GM20431 (cell line): ENCODE data around the gene LCP1.

Experiments
- in situ Hi-C: fragments of 300-500 bp; cut with MseI, MboI; formaldehyde crosslinking; loops from one replicate; pipeline ENCODE4 v1.15.0; 2020; ENCODE audit warnings: low sequenced_read_pairs; ENCODE audit not compliant: unreplicated experiment

LCP1 gene

DNA sequence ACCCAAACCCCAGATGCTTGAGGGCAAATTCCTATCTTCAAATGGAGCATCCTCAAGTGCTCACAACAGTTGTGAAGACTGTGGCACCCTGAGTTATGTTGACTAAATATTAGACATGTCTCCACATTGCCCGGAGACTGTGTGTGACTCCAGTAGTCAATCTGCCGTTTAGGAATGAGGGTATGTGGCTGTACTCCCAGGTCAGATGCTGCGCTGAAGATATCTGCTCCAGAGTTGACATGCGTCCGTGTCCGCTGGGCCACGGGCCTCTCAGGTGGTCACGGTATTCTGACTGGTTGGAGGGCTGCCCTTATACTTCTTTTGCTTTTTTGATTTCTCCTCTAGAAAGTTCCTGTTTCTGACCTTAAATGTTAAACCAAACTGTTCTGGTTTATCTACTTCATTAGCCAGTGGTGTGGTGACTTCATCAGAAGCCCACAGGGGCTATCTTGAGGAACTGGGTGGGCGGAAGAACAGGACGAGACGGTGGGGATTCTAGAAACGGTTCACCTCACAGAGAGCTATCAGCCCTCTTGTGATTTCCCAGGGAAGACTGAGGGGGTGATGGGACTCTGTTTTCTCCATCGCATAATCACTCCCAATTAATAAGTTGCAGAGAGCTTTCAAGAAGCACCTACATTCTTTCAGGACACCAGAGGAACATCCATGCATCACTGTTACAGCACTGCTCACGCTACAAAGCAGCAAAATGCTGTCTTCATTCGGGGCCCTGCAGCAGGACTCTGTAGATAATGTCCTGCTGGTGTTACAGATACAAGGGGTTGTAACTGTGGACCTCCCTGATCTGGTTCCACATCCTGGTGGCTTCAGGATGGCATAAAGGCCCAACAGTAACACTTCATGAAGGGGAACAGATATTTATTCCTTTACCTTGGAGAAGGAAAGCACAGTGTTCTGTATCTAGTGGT lies 1.3 kb upstream of the LCP1 start:
- in situ Hi-C loops: no loop called here

DNA sequence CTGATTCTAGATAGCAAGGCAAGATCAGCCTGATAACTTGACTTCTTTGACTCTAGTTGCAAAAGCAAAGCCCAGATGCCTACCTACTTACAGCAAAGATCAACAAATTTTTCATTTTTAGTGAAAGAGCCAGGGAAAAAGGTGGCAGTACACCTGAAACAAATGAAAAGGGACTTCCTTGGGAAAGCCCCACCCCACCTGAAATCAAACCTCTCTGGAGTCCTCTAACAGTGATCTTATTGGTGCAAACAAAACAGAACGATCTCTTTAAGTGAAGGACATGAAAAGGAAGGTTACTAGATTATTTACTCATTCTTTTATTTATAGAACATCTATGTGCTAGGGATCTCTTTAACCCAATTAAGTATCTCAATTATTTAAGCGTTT lies 507 bp upstream of the LCP1 start:
- in situ Hi-C loops: no loop called here

DNA sequence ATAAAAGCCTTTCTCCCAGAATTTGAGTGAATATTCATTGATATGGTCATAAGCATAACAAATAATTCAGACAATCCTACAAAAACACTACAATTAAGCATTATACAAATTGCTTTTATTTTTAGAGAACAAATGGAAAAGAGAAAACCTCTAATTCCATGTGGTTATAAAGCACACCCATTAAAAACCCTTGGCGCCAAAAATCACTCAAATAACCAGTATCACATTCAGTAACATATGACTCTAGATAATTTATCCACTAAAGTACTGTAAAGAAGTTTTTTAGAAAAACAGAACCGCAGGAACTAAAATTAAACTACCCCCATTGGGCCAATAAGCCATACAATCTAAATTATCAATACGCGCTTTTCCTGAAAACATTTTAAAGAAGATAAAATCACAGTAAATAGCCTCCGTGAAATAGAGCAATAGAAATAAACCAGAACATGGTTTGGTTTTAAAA lies 569 bp downstream of the LCP1 start:
- in situ Hi-C loops: no loop called here

DNA sequence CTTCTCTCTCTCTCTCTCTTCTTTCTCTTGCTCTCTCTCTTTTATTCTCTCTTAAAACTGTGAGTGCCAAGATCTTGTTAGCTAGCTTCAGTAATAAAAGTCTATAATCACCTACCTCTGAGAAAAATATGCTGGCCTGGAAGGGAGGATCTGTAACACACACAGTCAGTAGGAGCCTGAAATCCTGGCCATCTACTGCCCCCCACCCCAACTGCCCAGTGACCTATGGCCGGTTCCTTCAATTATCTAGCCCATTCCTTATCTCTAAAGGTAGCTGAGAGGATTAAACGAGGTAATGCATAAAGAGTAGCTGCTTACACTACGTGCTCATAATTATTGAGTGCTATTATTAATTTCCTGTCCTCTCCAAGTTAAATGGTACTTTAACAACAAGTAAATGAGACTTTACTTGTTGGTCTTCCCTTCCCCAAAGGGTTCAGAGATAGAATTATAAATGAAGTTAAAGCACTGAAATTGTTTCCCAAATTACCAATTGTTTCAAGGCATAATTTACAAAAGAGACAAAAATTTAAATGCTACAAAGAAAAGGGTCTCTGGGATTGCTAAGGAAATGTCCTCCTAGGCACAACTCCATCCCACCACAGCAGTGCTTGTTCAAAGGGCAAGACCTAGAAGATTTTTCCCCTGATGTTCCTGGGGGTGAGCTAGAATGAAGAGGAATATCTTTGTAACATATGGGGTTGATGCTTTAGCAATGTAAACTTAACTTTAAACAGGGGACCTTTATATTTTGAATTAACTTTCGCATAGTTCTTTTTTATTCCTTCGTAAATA lies 1.8 kb downstream of the LCP1 start:
- in situ Hi-C loops: no loop called here

DNA sequence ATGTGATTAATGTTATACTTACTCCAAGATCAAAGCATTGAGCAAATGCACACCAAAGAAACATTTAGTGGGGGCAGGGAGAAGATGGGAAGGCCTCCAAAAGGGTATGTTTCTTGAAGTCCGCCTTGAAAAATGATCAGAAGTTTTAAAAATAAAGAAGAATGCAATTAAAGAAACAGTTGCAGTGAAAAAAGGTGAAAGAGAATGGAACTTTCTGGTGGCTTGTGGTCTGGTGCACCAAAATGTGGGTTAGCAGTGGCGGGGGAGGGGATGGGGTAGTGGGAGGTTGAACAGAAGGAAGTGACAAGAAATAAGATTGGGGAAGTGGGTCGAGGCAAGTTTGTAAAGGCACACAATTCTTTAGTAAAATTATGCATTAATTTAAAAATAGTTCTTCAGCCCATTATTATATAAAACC lies 2.5 kb downstream of the LCP1 start:
- in situ Hi-C loops: no loop called here

DNA sequence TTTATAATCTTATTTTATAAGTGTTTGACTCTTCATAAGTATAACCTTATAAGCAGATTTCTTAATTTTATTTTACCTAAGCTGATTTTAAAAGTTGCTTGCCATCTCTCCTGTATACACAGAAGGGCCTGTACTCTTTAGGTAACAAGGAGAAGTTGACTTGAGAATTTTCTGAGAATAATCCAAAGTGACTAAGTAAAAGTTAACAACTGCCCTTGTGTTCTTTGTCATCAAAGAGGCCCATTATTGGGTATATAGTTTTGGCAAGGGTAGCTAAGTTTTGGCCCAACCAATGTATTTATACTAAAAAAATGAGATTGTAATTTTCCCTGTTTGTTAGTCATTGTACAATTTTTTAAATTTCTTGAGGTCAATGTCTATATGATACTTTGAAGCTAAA lies 3.2 kb downstream of the LCP1 start:
- in situ Hi-C loops: no loop called here

DNA sequence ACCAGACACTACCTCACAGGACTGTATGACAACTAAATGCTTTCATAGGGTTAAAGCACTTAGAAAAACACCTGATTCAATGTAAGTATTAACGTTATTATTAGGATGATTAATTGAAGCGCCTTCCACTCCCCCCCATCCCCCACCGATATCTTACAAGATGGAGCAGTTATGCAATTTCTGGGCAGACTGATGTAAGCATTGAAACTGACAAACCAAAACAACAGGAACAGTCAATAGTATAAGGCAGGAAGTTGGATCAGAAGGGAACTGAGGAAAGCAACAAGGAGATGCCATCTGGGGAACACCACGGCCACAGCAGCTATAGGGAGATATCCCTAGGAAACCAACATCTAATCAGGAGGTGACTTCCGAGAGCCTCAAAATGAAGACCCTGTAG lies 3.8 kb downstream of the LCP1 start:
- in situ Hi-C loops: no loop called here

DNA sequence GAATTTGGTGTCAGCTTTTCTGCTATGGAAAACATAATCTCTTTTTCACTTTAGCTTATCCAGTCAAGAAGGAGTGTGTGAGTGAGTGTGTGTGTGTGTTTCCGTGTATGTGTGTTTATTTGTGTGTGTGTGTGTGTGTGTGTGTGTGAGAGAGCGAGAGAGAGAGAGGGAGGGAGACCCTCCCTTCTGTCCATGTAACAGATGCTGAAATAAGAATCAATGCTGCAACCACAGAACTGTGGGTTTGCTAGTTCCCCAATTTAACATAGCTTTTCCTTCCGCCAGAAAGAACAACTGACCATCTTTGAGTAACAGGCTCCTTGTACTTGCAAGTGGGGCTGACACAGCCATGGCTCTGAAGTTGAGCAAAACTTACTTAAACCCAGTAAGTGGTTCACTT lies 5.2 kb downstream of the LCP1 start:
- in situ Hi-C loops: no loop called here

DNA sequence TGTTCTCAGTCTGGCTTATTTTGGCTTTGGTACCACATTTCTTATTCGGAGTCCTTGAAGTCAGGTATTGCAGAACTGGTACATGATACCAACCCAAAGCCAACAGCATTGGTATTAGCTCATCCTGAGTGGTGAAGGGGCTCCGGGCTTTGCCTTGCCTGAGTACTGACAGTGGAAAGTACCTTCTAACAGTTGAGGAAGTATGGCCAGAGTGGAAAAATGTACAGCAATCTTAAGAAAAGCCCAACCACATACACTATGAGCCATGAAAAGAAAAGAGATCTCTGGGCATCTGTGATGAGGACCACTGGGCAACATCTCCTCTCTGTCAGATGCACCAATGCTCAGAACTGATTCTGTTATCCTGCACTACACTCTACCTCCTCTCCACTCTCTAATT lies 8.3 kb downstream of the LCP1 start:
- in situ Hi-C loops: no loop called here

DNA sequence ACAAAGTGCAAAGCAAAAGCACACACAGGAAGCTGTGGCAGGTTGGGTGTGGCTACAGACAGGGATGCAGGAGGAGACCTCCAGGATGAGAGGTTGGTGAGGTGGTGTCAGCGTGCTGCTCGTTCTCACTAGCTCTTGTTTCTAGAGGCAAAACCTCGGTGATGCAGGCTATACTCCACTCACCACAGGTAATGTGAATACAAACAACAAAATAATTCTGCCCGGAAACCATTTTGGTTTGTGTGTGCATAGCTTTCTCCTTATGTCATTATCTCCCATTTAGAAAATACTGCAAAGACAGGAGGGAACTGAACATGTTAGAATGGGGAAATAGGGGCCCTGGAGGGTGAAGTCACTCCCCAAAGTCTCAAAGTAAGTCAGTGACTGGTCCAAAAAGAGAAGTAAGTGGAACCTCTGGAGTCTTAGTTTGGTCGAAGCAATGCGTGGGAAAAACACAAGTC lies 9.4 kb downstream of the LCP1 start:
- in situ Hi-C loops: no loop called here

DNA sequence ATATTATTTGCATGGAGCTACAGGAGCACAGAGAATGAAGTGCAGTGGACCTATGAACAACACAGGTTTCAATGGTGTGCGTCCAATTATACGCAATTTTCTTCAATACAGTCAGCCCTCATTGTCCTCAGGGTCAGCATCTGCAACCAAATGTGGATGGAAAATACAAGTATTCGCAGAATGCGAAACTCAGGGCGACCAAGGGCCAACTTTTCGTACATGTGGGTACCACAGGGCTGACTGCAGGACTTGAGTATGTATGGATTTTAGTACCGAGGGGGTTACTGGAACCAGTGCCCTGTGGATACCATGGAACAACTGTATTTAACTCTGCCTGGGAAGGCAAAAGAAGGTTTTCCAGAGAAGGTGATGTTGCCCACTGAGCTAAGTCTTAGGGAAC lies 10.2 kb downstream of the LCP1 start:
- in situ Hi-C loops: no loop called here

DNA sequence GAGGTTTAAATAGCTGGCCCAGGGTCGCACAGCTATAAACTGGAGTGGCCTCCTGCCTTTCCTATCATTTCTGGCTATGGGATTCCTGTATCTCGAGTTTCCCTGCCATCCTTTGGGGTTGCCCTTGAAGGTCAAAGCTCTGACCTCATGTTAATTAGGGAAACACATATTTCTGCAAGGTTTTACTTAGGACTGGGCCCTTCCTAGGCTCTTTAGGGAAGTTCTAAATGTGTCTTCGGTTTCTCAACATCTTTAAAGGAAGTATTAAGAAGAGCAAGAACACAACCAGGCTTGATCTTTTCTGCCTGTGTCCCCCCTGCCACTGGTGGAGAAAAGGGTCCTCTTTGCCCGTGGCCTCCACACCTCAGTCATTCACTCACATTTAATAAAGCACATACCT lies 10.8 kb downstream of the LCP1 start:
- in situ Hi-C loops: no loop called here

DNA sequence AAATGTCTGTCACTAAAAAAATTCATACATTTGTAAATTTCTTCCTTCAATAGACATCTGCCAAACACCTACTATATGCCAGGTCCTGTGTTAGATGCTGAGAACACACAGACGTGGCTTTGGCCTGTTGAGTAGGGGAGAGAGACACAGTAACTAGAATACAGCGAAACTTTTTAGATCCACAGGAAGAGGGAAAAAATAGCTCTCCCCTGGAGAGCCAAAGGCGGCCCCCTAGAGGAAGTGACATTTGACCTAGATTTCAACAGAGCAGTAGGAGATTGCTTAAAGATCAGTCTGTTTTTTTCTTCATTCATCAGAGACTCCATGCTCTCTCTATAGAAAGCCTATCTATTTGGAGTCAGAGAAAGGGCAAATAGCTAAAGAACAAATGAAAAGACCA lies 11.3 kb downstream of the LCP1 start:
- in situ Hi-C loops: no loop called here

DNA sequence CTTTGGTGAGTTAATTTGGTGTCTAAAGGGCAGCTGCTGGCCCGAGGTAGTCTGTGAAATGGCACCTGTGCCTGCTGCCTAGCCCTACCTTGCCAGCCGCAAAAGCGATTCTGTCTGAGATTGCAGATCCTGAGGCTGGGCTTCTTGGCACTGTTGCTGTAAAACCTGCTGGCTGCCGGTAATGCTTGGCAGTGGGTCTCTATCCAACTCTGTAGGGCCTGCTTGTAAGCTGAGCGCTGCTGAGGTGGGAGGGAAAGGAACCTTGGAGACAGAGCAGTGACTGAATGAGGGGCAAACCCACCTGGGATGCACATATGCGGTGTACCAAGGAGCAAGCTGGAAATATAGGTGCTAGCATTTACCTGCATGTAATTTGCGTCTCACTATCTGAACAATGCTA lies 11.7 kb downstream of the LCP1 start:
- in situ Hi-C loops: no loop called here

DNA sequence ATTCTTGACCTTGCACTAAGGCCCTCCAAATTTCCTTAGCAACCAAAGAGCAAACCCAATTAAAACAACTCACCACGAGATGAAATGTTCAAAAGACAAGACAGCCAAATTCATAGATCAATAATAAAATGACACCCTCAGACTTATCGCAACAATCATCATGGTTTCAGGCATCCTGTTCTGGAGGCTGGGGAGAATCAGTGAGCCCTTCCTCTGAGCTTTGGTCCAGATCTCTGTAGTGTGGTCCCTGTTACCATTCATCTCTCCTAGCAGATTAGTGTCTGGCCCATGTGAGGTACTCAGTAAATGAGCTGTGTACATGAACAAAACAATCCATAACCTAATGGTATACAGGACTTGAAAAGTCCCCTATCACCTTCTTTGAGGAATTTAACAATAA lies 12.2 kb downstream of the LCP1 start:
- in situ Hi-C loops: no loop called here

DNA sequence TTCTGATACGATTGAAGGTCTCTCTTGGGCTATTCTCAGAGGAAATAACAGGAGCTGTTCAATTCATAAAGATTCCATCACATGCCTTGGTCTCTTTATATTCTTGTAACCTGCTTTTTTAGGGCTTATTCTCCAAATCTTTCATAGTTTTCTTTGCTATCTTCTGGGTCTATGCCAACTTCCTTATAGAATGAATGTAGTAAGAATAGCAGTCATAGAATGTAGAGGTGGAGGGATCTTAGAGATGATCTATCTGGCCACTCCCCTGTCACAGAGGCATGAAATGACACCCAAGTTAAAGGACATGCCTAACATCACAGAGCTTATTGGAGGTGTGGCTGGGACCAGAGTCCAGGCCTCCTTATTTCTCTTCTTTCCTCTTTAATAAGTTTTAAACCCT lies 13.2 kb downstream of the LCP1 start:
- in situ Hi-C loops: no loop called here

DNA sequence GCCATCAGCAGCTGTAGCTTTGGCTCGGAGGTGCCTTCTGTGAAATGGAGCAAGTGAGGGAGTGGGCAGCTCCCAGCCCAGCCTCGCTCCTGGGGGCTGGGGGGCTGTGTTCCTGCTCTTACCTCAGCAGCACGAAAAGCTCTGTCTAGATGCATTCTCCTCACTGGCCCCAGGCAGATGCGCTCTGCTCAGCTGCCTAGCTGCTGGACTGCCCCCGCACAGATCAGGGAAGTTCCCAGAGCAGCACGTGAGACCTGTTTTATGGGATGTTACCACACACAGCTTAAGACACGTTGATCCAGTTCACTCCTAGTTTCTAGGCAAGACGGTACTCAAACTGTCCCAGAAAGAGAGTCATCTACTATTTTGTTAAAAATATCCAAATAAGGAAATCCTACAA lies 13.6 kb downstream of the LCP1 start:
- in situ Hi-C loops: no loop called here

DNA sequence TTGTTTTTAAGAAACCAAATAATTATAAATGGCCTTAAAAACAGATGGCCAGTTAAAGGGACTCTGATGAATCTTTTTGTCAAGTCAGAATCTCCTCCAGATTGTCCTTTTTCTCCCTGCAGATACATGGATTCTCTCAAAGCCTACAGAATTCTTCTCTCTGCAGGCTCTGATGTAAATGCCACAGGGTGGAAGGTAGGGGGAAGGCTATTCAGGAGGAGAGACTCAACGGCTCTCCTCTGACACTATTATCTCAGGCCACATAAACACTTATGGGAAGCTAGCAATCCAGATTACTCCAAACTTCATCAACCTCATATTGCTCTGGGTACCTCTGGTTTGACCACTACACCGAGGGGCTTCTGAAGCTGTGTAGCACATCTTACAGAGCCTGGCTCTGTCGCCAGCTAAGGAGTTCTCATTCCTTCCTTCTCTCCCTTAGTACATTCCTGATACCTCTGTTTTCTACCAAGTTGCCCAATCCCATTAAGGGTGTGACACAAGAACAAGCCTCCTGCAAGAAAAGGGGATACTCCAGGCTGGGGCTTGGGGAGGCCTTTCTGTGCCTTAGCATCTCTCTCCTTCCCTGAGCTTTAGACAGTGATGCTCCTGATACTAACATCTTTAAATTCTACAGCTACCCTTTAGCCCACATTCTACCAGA lies 14.9 kb downstream of the LCP1 start:
- in situ Hi-C loops: no loop called here

DNA sequence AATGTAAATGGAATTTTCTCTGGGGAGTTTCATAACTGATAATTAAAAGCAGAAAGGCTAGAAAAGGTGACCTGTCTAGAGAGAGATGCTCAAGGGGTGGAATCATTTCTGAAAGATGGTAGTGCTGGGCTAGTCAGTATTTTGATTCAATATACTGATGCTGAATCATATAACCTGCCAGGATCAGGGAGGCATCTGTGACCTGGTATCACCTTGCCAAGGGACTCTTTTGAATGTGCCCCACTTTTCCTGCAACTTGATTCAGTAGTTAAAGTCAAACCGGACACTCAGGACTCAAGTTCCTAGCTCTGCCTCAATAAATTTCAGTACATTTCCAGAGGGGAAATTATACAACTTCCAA lies 15.8 kb downstream of the LCP1 start:
- in situ Hi-C loops: no loop called here

DNA sequence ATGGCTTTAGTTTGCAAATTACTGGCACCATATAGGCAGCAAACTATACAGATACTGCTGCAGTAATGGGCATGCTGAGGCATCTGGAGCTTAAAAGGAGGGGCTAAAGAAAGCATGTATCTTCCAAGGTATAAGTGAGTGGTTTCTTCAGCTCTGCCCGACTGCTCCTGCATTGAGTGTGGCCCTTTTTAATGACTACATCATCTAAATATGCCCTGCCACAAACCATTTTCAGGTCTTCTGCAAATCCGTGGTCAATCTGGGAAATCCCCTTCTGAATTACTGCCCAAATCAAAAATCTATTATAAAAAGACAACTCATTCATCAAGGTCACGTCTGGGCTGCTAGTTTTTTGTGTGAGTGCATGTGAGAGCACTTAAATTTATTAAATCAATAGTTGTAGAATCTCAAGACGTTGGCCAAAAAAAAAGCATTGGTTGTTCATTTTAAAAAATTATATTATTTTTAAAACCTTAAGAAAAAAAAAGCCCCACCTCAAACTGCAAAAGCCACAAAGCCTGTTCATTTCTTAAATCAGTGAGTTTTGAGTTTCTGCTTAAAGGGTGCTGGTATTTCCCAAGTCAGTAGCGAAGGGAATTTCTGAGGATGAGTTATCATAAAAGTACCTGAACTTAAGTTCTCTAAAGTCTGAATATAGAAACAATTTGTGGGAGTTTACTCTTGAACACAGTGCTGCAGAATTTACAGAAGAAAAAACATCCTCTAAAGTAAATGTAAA lies 16.3 kb downstream of the LCP1 start:
- in situ Hi-C loops: no loop called here
